Ascending aorta (tissue), 2 donors: Measurements from ENCODE around the gene NKAP. TPM values are rescaled to one million over a fixed set of nuclear protein-coding genes. Genes with fewer than 3 reads are reported as not detected.

Source experiments
- DNase-seq, 2 donors: peaks; one replicate each; pipeline ENCODE4 v3.0.0-alpha.2; 2019; ENCODE audit warnings: low spot score in 2 of 2
- H3K27ac ChIP-seq, 2 donors: fragments of 200-600 bp; sonication (generic); one replicate each; pipeline ENCODE4 v1.5.1; 2016 to 2017; ENCODE audit warnings: mild to moderate bottlenecking in 1 of 2
- H3K27me3 ChIP-seq: fragments of 200-600 bp; sonication (generic); one replicate; pipeline ENCODE4 v1.5.1; 2017
- H3K36me3 ChIP-seq, 2 donors: fragments of 200-600 bp; sonication (generic); one replicate each; pipeline ENCODE4 v1.5.1; 2016
- H3K4me1 ChIP-seq, 2 donors: fragments of 200-600 bp; sonication (generic); one replicate each; pipeline ENCODE4 v1.5.1; 2016 to 2017; ENCODE audit warnings: mild to moderate bottlenecking in 1 of 2
- H3K4me3 ChIP-seq, 2 donors: fragments of 200-600 bp; sonication (generic); one replicate each; pipeline ENCODE4 v1.5.1; 2016 to 2017; ENCODE audit warnings: mild to moderate bottlenecking in 1 of 2
- H3K9me3 ChIP-seq, 2 donors: fragments of 200-600 bp; sonication (generic); one replicate each; pipeline ENCODE4 v1.5.1; 2016
- intact Hi-C: fragments of 100-400 bp; cut with DNase I; formaldehyde crosslinking; loops from one replicate; pipeline ENCODE4 v1.15.1; 2023
- total RNA-seq: library from RNA; depleted of rRNA; stranded (reverse); fragments of >200 nt; gene quantifications from one replicate; pipeline ENCODE4 v1.1.0, GENCODE V29; 2016
- TF ChIP-seq, protein P1 (sequence below), 3 experiments: fragments of 200-600 bp in 2 of 3; fragments of 450-650 bp in 1 of 3; sonication (generic) in 2 of 3; IDR thresholded peaks; one replicate each; pipeline ENCODE4 v1.5.1; 2016 to 2019; ENCODE audit warnings: antibody characterized with exemption in 3 of 3, mild to moderate bottlenecking in 1 of 3, moderate library complexity in 1 of 3

NKAP gene
- 1.2 TPM for total RNA-seq

DNA sequence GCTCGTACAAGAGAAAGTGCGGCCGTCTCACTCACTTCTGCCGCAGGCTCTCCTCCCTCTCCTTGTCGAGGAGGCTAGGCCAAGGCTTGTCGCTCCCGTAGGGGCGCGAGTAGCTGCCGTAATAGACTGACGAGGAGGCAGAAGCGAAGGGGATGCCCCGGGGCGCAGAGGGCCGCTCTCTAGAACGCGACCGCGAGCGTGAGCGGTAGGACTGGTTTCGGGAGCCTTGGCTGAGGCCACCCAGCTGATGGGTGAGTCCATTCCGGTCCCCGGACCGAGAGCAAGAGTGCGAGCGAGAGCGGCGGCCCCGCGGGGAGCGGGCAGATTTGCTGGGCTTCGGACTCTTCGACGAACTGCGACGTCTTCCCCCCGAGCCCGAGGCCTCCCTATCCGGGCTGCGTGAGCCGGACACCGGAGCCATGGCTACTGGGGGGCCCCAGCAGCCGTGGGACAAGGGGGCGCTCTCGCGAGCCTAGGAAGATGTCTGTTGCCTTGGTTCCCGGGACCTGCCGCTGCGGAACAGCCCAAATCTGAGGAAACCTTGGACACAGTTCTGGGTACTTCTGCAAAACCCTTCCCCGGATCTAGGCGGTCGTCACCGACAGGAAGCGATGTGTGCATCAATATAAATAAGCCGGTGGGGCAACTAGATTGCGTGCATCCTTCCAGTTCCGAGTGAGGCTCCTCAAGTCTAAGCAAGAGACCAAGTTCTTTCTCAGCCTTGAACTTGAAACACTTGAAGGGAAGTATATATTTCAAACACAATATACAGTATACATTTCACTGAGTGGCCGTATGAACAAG is at the start of gene NKAP:
Gene NKAP, minus strand, starts transcription at position 567 of the 804 bp plus-strand sequence. Its CDS starts 146 bp downstream, at position 421.
- Histone ChIP-seq H3K9me3 (no peaks in the 10 kb centered on the region), H3K4me3 (peak within 1 kb of the TSS; percentile 70 to 74), H3K27me3 (no peaks in the 10 kb centered on the region), H3K36me3 (no peaks in the 10 kb centered on the region), H3K27ac (peak within 1 kb of the TSS; percentile 89 to 91), H3K4me1 (peaks cover 0 to 5% of the 10 kb centered on the region in 2 donors)
- TF ChIP-seq, protein P1, sequence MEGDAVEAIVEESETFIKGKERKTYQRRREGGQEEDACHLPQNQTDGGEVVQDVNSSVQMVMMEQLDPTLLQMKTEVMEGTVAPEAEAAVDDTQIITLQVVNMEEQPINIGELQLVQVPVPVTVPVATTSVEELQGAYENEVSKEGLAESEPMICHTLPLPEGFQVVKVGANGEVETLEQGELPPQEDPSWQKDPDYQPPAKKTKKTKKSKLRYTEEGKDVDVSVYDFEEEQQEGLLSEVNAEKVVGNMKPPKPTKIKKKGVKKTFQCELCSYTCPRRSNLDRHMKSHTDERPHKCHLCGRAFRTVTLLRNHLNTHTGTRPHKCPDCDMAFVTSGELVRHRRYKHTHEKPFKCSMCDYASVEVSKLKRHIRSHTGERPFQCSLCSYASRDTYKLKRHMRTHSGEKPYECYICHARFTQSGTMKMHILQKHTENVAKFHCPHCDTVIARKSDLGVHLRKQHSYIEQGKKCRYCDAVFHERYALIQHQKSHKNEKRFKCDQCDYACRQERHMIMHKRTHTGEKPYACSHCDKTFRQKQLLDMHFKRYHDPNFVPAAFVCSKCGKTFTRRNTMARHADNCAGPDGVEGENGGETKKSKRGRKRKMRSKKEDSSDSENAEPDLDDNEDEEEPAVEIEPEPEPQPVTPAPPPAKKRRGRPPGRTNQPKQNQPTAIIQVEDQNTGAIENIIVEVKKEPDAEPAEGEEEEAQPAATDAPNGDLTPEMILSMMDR (IDR thresholded peaks at IDR 0.05) = no peak
- peak; percentile 31 to 89 for DNase-seq
- intact Hi-C loops = loop anchor here (5.0 to 10.0 kb wide), 3 partner anchors 71 to 369 kb away; partner anchors contain the start of genes NDUFA1, RNF113A, RPL39 and UBE2A

DNA sequence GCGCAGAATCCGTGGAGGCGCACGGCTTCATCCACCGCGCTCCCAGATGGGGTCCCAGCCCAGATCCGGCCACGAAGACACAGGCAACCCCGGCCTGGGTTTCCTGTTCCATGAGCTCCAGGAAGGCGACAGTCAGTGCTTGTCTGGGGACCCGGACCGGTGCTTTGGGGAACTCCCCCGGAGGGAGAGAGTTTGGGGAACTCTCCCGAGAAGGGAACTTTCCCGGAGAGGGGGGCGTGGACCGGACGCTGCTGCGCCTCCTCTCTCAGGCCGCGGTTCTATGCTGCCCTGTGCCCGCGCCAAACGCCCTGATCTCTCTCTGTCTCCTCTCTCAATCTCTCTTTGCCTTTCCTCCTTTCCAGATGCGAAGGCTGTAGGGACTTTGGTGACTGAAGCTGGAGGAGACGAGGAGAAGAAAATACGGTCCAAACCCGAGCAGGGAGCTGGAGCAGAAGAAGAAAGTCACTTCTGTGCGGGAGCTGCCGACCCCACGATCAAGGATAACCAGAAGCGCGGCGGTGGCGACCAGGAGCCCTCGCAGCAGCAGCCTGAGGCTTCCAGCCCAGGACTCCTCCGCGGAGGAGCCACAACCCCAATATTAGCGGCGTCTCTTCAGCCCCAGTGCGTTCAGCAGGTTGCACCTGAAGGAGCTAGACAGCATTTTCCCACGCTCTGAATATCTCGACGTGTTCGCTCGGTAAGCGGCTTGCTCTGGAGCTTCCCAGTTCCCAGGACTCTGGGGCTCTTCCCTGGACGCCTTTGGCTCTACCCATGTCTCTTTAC is 47.6 kb upstream of the NKAP start:
- no peaks in the 10 kb centered on the region for H3K9me3 ChIP-seq
- no peaks in the 10 kb centered on the region for H3K27me3 ChIP-seq
- no peak for DNase-seq
- no peak overlapping the region for H3K27ac ChIP-seq
- no peaks in the 10 kb centered on the region for H3K4me1 ChIP-seq
- H3K4me3 ChIP-seq = peak overlapping the region in 1 of 2 donors; percentile 9
- intact Hi-C loops = no loop called here
- no peaks in the 10 kb centered on the region for H3K36me3 ChIP-seq
- TF ChIP-seq, protein P1 (IDR thresholded peaks at IDR 0.05) = no peak

DNA sequence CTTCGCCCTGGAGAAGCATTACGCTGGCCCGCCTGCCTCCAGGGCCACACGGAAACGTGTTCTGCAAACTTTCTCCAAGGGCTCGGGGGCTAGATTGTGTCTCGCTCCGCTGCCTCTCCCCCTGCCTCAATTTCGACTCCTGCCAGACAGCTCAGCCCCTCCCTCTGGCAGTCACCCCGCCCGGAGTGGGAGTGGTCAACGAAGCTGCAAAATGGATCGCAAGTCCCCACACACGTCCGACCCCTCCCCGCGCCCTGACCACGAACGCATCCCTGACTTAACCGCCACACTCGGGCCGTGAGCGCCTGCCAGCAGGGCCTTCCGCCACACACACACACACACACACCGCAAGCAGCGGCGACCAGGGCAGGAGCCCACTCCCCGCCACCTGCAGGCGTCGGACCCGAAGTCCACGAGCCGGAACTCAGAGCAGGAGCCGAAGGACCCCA is 47.0 kb upstream of the NKAP start:
- no peak for DNase-seq
- H3K27me3 ChIP-seq = no peaks in the 10 kb centered on the region

DNA sequence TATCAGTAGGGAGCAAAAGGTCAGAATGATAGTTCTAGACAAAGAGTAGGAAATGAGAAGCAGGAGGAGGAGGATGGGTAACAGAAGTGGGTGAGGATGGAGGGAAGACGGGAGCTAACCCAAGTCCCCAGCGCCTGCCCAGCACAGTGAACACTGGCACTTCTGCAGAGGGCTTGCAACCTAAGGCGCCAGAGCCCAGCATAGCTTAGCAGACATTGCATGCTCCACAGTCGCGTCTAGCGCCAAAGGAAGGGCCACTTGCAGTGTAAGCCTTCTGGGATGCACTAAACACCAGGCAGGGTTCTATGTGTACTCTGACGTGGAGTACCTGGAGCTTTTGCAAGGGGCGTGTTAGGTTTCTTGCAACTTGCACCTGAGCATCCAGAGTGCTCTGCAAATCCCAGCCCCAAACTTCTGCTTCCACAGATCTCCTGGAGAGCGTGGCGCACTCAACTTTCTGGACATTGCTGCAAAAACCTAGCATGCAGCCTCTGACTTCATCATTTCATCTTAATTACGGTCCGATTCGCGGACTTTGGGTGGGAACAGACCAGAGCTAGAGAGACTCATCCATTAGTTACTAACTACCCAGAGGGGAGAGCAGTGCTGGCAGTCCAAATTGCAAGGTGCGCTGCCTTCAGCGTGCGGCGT is 46.5 kb upstream of the NKAP start:
- Histone ChIP-seq H3K4me1 (no peaks in the 10 kb centered on the region), H3K27ac (no peak overlapping the region), H3K4me3 (peak overlapping the region in 1 of 2 donors; percentile 9), H3K27me3 (no peaks in the 10 kb centered on the region), H3K36me3 (no peaks in the 10 kb centered on the region), H3K9me3 (no peaks in the 10 kb centered on the region)
- DNase-seq = no peak
- TF ChIP-seq, protein P1 (IDR thresholded peaks at IDR 0.05) = no peak
- intact Hi-C loops = no loop called here

More for the DNA sequence above, 47.0 kb upstream of the NKAP start:
- intact Hi-C loops = no loop called here
- Histone ChIP-seq H3K27ac (no peak overlapping the region), H3K4me3 (peak overlapping the region in 1 of 2 donors; percentile 9), H3K4me1 (no peaks in the 10 kb centered on the region), H3K36me3 (no peaks in the 10 kb centered on the region), H3K9me3 (no peaks in the 10 kb centered on the region)
- TF ChIP-seq, protein P1 (IDR thresholded peaks at IDR 0.05) = no peak

DNA sequence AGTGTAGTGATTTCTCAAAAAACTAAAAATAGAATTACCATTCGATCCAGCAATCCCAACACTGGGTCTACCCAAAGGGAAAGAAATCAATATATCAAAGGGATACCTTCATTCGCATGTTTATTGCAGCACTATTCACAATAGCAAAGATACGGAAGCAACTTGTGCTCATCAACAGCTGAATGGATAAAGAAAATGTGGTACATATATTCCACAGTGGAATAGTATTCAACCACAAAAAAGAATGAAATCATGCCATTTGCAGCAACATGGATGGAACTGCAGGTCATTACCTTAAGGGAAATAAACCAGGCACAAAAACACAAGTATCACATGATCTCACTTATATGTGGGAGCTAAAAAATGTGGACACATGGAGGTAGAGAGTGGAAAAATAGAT is 42.7 kb upstream of the NKAP start:
- H3K4me1 ChIP-seq = no peaks in the 10 kb centered on the region
- H3K27me3 ChIP-seq = no peaks in the 10 kb centered on the region
- no peak overlapping the region for H3K4me3 ChIP-seq
- TF ChIP-seq, protein P1 (IDR thresholded peaks at IDR 0.05) = no peak
- no peaks in the 10 kb centered on the region for H3K9me3 ChIP-seq
- DNase-seq = no peak
- intact Hi-C loops = no loop called here
- H3K27ac ChIP-seq = no peak overlapping the region
- H3K36me3 ChIP-seq = no peaks in the 10 kb centered on the region
